ENCODE data around the gene FAM171A1.

Gene FAM171A1

DNA sequence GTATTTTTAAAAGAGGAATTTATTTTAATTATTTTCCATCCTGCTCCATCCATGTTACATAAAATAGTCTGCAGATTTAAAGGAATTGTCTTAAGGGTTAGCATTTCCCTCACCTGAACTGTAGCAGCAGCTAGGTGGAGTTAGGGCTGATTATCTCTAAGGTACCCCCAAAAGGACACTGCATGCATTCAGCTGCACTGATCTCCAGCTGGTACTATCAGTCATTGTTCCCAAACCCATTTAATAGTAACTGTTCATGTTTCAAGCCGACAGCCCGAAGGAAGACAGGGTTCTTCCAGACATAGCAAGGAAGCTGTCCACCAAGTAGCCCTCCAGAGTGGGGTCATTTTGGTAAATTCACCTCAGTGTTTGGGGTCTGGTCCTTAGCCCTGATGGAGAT lies 48.7 kb downstream of the FAM171A1 start:
- Mint-ChIP-seq H3K36me3 (ENCODE audit: low read depth) (peaks cover 12% of the 10 kb centered on the region), H3K4me1 (peaks cover 57% of the 10 kb centered on the region), H3K27me3 (ENCODE audit: low read depth) (peaks cover 3% of the 10 kb centered on the region), H3K9me3 (no peaks in the 10 kb centered on the region), H3K27ac (peak overlapping the region; percentile 94 to 95 (median 94)), H3K4me3 (peak overlapping the region in 1 of 3 experiments; percentile 54)
- TF ChIP-seq, protein P1, sequence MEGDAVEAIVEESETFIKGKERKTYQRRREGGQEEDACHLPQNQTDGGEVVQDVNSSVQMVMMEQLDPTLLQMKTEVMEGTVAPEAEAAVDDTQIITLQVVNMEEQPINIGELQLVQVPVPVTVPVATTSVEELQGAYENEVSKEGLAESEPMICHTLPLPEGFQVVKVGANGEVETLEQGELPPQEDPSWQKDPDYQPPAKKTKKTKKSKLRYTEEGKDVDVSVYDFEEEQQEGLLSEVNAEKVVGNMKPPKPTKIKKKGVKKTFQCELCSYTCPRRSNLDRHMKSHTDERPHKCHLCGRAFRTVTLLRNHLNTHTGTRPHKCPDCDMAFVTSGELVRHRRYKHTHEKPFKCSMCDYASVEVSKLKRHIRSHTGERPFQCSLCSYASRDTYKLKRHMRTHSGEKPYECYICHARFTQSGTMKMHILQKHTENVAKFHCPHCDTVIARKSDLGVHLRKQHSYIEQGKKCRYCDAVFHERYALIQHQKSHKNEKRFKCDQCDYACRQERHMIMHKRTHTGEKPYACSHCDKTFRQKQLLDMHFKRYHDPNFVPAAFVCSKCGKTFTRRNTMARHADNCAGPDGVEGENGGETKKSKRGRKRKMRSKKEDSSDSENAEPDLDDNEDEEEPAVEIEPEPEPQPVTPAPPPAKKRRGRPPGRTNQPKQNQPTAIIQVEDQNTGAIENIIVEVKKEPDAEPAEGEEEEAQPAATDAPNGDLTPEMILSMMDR (IDR thresholded peaks at IDR 0.05; ENCODE audit: unreplicated experiment in 3 of 3): no peak

DNA sequence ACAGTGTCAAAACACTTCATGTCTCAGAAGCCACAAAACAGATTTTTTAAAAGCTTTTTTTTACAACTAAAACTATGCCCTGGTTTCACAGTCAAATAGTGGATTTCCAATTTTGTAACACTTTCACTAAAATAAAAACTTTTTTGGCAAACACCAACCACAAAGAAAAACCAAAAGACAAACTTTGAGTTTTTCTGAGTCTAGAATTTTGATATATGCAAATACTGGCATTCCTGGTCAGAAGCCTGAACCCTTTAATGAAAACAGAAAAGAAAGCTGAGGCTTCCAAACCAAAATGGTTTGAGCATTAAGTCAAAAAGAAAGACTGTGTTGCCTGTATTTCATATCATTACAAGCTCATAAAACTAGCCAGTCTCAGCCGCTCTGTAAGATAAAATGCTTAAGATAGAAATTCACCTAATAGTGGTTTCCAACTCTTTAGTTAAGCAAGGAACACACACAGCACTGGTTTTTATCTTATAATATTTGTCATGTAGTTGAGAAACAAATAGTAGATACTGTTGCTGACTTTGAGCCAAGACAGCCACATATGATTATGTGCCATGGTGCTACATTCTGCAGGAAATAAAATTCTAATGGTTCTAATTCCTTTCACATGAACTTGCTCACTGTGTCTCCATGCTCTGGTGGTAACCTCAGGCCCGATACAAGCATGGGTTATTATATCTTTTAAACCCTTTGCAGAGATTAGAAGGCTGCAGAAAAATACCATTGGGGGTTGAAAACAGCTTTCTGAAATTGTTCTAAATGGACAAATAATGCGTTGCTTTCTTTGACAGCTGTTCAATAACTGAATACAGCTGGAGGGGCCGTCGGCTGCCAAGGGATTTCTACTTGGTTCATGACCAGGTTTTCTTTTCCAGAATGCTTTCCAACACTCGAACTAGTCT lies 49.4 kb downstream of the FAM171A1 start:
- H3K27me3 Mint-ChIP-seq (ENCODE audit: low read depth): peaks cover 3% of the 10 kb centered on the region
- H3K27ac Mint-ChIP-seq: peak overlapping the region; percentile 94 to 95 (median 94)
- peaks cover 17% of the 10 kb centered on the region for H3K36me3 Mint-ChIP-seq (ENCODE audit: low read depth)
- peak overlapping the region in 1 of 3 experiments; percentile 24 for H3K4me3 Mint-ChIP-seq
- TF ChIP-seq, protein P1 (IDR thresholded peaks at IDR 0.05; ENCODE audit: unreplicated experiment in 3 of 3): no peak
- H3K4me1 Mint-ChIP-seq: peaks cover 62% of the 10 kb centered on the region
- no peaks in the 10 kb centered on the region for H3K9me3 Mint-ChIP-seq

DNA sequence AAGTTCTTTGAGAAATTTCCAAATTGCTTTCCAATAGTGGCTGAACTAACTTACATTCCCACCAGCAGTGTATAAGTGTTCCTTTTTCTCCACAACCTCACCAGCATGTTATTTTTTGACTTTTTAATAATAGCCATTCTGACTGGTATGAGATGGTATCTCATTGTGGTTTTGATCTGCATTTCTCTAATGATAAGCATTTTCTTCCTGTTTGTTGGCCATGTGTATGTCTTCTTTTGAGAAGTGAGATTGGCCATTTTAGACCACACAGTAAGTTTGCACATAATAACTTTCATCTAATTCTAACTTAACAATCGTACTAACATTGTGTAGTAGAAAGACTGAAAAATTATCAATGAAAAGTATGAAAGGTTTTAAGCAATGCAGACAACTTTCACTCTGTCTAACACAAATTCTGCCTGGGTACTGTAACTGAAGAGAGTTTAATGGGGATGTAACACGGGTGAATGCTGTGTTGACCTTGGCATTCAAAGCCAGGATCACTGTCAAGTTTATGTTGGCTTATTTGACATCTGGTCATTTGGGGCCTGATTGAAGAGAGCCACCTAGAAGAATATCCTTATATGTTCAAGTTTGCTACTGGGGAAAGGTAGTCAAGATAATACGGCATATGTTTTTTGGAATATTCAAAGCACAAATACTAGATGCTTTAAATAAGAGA lies 50.4 kb downstream of the FAM171A1 start:
- Mint-ChIP-seq H3K9me3 (no peaks in the 10 kb centered on the region), H3K27ac (peak overlapping the region; percentile 94 to 95 (median 94)), H3K27me3 (ENCODE audit: low read depth) (peaks cover 3% of the 10 kb centered on the region), H3K4me1 (peaks cover 66% of the 10 kb centered on the region), H3K4me3 (peak overlapping the region in 1 of 3 experiments; percentile 26), H3K36me3 (ENCODE audit: low read depth) (peaks cover 17% of the 10 kb centered on the region)
- TF ChIP-seq, protein P1 (IDR thresholded peaks at IDR 0.05; ENCODE audit: unreplicated experiment in 3 of 3): no peak

DNA sequence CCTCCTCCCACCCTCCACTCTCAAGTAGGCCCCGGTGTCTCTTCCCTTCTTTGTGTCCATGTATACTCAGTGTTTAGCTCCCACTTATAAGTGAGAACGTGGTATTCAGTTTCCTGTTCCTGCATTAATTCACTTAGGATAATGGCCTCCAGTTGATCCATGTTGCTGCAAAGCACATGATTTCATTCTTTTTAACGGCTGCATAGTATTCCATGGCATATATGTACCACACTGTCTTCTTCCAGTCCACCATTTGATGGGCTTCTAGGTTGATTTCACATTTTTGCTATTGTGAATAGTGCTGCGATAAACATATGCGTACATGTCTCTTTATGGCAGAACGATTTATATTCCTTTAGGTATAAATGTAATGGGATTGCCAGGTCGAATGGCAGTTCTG lies 51.0 kb downstream of the FAM171A1 start:
- Mint-ChIP-seq H3K9me3 (no peaks in the 10 kb centered on the region), H3K4me1 (peaks cover 62% of the 10 kb centered on the region), H3K27ac (peak overlapping the region in 2 of 3 experiments; percentile 22 to 94), H3K36me3 (ENCODE audit: low read depth) (peaks cover 17% of the 10 kb centered on the region), H3K27me3 (ENCODE audit: low read depth) (peaks cover 3% of the 10 kb centered on the region), H3K4me3 (no peak overlapping the region)
- TF ChIP-seq, protein P1 (IDR thresholded peaks at IDR 0.05; ENCODE audit: unreplicated experiment in 3 of 3): no peak

DNA sequence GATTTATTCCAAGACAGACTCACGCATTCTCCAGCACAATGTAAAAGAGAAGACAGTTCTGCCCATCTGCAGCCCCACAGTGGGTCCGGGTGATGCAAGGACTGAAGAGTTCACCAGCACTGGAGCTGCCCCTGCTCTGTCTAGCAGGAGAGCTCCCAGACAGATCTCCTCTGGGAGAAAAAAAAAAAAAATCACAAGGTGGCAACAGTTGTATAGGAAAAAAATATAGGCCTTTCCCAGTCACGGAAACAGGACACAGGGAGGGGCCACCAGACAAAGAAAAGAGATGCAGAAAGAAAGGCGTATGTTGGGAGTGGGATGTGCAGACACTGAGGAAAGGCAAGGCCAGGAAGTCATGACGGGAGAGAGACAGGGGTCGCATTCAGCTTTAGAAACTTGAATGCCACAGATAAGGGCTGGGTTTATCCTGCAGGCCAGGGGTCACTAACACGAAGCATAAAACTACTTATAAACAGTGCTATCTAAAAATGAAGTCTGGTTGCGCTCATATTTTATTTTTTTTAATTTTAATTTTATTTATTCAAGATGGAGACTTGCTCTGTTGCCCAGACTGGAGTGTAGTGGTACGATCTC lies 54.1 kb downstream of the FAM171A1 start:
- Mint-ChIP-seq H3K4me1 (peaks cover 64% of the 10 kb centered on the region), H3K9me3 (no peaks in the 10 kb centered on the region), H3K36me3 (ENCODE audit: low read depth) (peaks cover 17% of the 10 kb centered on the region), H3K4me3 (no peak overlapping the region), H3K27ac (peak overlapping the region; percentile 46 to 55 (median 54)), H3K27me3 (ENCODE audit: low read depth) (peaks cover 3% of the 10 kb centered on the region)
- TF ChIP-seq, protein P1 (IDR thresholded peaks at IDR 0.05; ENCODE audit: unreplicated experiment in 3 of 3): no peak

Measured in nephron (organoid).